ENCODE results near the gene TMEM186. TPM values are rescaled to one million over a fixed set of nuclear protein-coding genes. Genes with fewer than 3 reads are reported as not detected.
A peak's percentile ranks its signal among the peaks of the same experiment; 100 is the strongest.
"Not testable (repeated sequence)": the region's sequence is repeated elsewhere in the genome, so short reads cannot be mapped to it uniquely, and the experiment has no call there.

TMEM186 gene
- total and polyA plus RNA-seq, 8 donors: 2.7 to 9.3 (median 4.4) TPM

GRCh38 chr16:8795818-8796217, 1.6 kb downstream of the TMEM186 start:
- Histone ChIP-seq H3K4me3 (no peak overlapping the region), H3K27ac (no peak overlapping the region), H3K9me3 (no peaks in the 10 kb centered on the region), H3K27me3 (no peaks in the 10 kb centered on the region), H3K36me3 (no peaks in the 10 kb centered on the region), H3K4me1 (peaks cover 10 to 28% (median 18%) of the 10 kb centered on the region in 3 donors)
- WGBS, 2 donors: 88 to 89% methylated on average over 10 of the region's 10 CpGs
- DNase-seq (no peak), ATAC-seq (no peak), FAIRE-seq (no peak)
- TF ChIP-seq CTCF (IDR thresholded peaks at IDR 0.05): no peak
- intact Hi-C loops (cut with DNase I): no loop called here

- no peak overlapping the region for H3K4me3 ChIP-seq
- ATAC-seq (no peak), FAIRE-seq (no peak), DNase-seq (no peak)
- no peaks in the 10 kb centered on the region for H3K36me3 ChIP-seq
- WGBS, 2 donors: 85 to 86% methylated on average over 8 of the region's 8 CpGs
- peaks cover 7 to 22% (median 18%) of the 10 kb centered on the region in 3 donors for H3K4me1 ChIP-seq
- intact Hi-C loops (cut with DNase I): no loop called here
- no peaks in the 10 kb centered on the region for H3K27me3 ChIP-seq
- H3K27ac ChIP-seq: no peak overlapping the region
- H3K9me3 ChIP-seq: no peaks in the 10 kb centered on the region
- TF ChIP-seq CTCF (IDR thresholded peaks at IDR 0.05): no peak
Observed at GRCh38 chr16:8795091-8795490, 2.3 kb downstream of the TMEM186 start.

GRCh38 chr16:8788578-8789172, 8.8 kb downstream of the TMEM186 start:
- Histone ChIP-seq H3K36me3 (no peaks in the 10 kb centered on the region), H3K4me3 (no peak overlapping the region), H3K9me3 (no peaks in the 10 kb centered on the region), H3K27me3 (no peaks in the 10 kb centered on the region), H3K27ac (no peak overlapping the region), H3K4me1 (no peaks in the 10 kb centered on the region)
- ATAC-seq: no peak
- no peak for FAIRE-seq
- intact Hi-C loops (cut with DNase I): loop anchor here in 2 of 3 donors (10.0 kb wide), 2 partner anchors 124 to 224 kb away; no protein-coding TSS in a partner anchor
- WGBS, 2 donors: 61 to 62% methylated on average over 8 of the region's 8 CpGs
- DNase-seq: no peak
- TF ChIP-seq CTCF (IDR thresholded peaks at IDR 0.05): no peak

GRCh38 chr16:8786316-8786715, 11.1 kb downstream of the TMEM186 start:
- intact Hi-C loops (cut with DNase I): loop anchor here in 2 of 3 donors (10.0 kb wide), 2 partner anchors 122 to 222 kb away; no protein-coding TSS in a partner anchor
- H3K9me3 ChIP-seq, ATAC-seq, H3K36me3 ChIP-seq, FAIRE-seq, H3K4me3 ChIP-seq, H3K4me1 ChIP-seq, H3K27ac ChIP-seq, H3K27me3 ChIP-seq: not testable (repeated sequence)
- DNase-seq: peak in 1 of 6 donors; percentile 15
- WGBS, 2 donors: 48 to 53% methylated on average over 11 of the region's 11 CpGs

GRCh38 chr16:8785408-8785807, 12.0 kb downstream of the TMEM186 start:
- TF ChIP-seq CTCF (IDR thresholded peaks at IDR 0.05): no peak
- intact Hi-C loops (cut with DNase I): loop anchor here in 2 of 3 donors (10.0 kb wide), 2 partner anchors 121 to 221 kb away; no protein-coding TSS in a partner anchor
- ATAC-seq (no peak), DNase-seq (peak in 1 of 6 donors; percentile 12), FAIRE-seq (no peak)
- H3K9me3 ChIP-seq: no peaks in the 10 kb centered on the region
- H3K36me3 ChIP-seq: no peaks in the 10 kb centered on the region
- no peak overlapping the region for H3K27ac ChIP-seq
- H3K27me3 ChIP-seq: no peaks in the 10 kb centered on the region
- no peaks in the 10 kb centered on the region for H3K4me1 ChIP-seq
- 87 to 90% methylated on average over 6 of the region's 6 CpGs for WGBS, 2 donors
- H3K4me3 ChIP-seq: no peak overlapping the region

Measured in pancreas (tissue), 10 donors.